HL-60/S4 (cell line): ENCODE results near the gene ADGRA1.

Source experiments
- in situ Hi-C: fragments of 300-500 bp; cut with MboI; formaldehyde crosslinking; loops from 2 replicates; pipeline ENCODE4 v1.14.3; 2022; ENCODE audit warnings: low sequenced_read_pairs

Gene ADGRA1

GRCh38 chr10:133160826-133161471 is 73.2 kb downstream of the ADGRA1 start:
- in situ Hi-C loops: no loop called here

GRCh38 chr10:133161486-133162109 is 73.9 kb downstream of the ADGRA1 start:
- in situ Hi-C loops: no loop called here

- in situ Hi-C loops: no loop called here
Measured at GRCh38 chr10:133162178-133162909, 74.6 kb downstream of the ADGRA1 start.

DNA sequence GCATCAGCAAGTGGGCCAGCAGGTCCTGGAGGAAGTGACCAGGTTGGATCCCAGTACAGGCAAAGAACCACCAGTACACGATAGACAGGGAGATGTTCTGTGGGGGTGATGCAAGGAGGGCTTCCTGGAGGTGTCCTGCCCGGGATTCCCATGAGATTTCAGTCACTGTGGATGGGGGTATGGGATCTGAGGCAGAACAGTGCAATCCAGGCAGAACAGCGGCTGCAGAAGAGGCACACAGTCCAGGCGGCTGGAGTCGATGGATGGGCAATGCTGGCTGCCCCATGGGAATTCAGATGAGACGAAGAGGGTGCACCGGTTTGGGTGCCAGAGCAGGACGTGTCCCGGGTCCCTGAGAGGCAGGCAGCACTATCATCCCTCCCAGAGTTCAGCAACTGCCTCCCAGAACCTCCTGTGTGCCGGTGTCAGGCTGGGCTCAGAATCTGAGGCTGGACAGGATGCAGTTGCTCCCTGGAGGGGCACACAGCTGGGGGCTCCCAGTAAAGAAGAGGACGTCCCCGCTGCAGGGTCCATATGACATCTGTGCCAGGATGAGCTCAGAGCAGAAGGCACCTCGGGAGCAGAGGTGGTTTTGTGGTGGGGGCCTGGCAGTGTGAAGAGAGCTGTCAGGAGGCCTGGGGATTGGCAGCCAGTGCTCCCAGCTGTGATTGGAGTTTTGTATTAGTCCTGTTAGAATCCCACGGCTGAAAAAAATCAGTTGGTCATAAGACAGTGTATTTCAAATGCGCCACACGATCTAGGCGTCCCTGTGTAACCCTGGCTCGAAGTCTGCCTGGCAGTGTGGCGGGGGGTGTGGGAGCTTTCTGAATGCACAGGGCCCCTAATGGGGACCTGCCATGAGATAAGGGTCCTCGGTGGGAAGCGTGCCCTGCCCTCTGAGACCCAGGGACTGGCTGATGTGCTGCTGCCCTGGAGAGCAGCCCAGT is 75.5 kb downstream of the ADGRA1 start:
- in situ Hi-C loops: no loop called here

GRCh38 chr10:133163889-133164815 is 76.4 kb downstream of the ADGRA1 start:
- in situ Hi-C loops: no loop called here

- in situ Hi-C loops: no loop called here
Measured at GRCh38 chr10:133164816-133165555, 77.3 kb downstream of the ADGRA1 start.

DNA sequence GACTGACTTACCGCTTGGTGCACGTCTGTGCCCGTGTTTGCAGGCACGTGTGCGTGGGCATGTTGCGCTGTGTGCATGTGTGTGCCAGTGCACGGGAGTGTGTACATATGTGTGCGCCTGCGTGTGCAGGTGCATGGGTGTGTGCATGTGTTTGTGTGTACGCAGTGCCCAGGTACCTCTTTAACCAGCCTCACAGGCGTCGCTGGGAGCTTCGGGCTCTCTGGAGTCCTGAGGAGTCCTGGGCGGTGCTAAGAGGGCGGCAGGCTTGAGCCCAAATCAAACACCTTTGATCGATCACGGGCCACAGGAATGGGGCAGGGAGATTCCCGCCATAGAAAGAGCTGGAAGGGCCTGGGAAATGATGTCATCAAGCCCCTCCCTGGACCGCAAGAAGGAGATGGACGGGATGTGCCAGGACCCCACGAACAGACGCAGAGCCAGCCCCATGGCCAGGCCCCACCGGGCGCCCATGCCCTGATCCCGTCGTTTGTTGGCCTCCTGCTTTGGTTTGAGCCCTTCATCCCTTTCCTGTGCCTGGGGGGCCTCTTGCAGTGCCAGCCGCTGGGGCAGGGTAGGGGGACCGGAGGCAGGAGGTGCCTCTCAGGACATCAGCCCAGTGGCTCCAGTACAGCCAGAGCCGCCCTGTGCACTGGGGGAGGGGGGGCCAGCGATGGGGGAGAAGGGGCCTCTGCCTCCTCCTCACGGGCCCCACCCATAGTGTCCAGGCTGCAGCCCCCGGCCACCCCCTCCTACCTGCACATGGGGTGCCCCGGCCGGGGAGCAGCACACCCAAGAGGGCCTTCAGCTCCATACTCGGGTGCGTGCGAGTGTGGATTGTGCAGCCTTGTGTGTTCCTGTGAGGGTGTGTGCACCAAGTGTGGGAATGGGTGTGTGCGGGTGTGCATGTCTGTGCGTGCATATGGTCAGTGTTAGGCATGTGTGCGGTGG is 78.1 kb downstream of the ADGRA1 start:
- in situ Hi-C loops: no loop called here

DNA sequence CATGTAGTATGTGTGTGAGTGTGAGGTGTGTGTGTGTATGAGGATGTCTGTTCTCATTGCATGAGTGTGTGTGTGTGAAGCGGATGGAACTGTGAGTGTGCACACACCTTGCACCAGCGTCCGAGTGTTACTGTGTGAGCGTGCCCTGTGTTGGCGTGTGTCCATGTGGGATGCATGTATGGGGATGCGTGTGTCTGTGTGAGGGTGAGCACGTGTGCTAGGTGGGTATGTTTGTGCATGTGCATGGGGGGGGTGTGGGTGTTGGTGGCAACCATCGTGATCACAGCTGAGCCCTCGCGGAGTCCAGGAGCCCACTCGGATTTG is 78.7 kb downstream of the ADGRA1 start:
- in situ Hi-C loops: no loop called here

DNA sequence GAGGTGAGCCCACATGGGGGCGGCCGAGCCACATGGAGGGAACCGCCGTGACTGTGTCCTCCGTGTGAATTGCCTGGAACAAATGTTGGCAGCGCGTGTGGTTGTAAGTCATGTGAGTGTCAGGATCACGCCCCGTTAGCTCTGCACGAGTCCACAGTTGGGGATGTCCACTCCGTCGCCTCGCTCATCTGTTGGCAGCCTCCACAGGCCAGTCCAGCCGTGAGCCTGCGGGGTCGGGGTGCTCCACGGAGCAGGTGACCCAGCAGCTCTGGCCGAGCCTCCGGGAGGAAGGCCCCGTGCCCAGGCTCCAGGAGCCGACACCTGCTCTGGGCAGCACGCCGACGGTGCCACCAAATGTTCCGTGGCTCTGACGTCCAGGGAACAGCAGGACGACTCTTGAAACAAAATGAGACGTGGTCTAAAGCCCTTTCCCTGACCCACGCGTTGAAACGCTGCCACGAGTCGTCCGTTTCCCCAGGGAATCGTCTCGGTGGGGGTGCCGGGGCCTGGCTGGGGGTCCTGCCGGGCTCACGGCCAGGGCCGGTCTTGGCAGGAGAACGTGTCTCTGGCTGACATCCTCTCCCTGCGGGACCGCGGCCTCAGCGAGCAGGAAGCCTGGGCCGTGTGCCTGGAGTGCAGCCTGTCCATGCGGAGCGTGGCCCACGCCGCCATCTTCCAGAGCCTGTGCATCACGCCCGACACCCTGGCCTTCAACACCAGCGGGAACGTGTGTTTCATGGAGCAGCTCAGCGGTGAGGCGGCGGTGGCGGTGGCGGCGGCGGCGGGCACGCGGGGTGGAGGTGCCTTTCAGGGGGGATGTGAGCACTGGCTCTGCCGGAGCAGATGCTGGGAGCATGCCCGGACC is 79.3 kb downstream of the ADGRA1 start:
- in situ Hi-C loops: no loop called here

DNA sequence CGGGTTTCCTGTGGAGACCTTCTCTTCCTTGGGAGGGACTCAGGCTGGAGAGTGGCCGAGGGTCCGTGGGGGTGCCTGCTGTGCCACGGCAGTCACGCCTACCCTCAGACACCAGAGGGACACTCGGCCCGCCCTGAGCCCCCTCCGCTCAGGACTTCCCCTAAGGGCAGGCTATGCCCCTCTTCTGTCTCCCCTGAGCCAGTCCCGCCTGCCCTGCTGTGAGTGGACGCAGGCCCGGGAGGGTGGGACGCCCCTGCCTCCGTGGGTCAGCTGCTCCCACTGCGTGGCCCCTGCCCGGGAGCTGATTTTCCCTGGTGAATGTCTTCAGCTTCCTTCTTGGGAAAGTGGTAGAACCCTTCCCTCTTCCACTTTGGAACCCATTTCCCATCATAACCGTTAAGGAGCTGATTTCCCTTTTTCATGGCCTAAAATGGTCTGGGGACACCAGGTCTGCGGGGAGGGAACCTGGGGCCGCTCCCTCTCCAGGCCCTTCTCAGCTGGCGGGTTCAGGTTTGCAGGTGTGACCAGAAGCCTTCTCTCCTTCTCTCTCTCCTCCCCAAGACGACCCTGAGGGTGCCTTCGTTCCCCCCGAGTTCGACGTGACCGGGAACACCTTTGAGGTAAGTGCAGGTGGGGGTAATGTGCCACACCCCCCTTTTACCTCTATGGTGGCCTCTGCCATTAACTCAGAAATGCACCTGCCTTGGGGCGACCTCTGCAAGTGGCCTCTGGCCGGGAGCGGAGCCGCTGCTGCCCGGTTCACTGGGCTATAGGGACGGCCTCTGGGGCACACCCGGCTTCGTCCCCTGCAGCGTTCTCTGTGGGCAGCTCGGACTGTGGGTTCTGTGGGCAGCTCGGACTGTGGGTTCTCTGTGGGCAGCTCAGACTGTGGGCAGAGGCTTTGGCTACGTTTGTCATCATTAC is 80.2 kb downstream of the ADGRA1 start:
- in situ Hi-C loops: no loop called here

DNA sequence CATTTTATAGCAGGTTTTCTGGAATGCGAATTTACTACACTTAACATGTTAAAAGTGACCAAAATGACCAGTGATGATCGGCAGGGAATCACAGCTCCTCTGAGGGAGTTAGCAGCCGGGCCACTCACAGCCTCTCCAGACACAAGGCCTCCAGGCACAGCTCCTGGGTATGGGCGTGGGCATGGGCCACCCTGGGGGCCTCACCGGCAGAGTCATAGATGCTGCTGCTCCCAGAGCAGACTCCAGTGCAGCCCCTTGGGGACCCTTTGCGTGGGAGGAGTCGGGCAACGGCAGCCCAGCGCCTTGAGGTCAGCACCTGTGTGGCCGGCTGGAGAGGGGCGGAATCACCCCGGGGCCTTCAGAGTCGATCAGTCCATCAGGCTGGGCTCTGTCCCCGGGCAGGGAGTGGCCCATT is 80.9 kb downstream of the ADGRA1 start:
- in situ Hi-C loops: no loop called here

DNA sequence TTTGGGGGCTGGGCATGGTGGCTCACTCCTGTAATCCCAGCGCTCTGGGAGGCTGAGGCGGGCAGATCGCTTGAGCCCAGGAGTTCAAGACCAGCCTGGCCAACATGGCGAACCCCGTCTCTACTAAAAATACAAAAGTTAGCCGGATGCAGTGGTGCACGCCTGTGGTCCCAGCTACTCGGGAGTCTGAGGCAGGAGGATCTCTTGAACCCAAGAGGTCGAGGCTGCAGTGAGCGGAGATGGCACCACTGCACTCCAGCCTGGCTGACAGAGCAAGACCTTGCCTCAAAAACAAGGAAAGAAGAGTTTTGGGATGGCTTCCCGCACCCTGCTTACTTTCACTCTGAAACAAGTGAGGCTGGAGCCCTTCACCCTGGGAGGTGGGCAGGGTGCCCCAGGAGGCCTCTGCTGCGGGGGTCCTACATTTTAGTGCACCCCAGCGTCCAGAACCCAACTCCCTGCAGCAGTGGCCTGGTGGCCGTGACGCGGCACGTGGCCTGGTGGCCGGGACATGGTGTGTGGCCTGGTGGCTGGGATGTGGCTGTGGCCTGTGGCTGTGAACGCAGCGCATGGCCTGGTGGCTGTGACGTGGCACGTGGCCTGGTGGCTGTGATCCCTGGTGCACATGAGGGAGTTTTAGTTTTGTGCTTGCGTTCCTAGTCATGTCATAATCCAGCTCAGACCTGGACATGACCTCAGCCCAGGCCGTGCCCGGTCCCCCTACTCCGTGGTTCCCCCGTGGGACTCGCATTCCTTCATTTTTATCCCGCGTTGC is 81.6 kb downstream of the ADGRA1 start:
- in situ Hi-C loops: no loop called here

DNA sequence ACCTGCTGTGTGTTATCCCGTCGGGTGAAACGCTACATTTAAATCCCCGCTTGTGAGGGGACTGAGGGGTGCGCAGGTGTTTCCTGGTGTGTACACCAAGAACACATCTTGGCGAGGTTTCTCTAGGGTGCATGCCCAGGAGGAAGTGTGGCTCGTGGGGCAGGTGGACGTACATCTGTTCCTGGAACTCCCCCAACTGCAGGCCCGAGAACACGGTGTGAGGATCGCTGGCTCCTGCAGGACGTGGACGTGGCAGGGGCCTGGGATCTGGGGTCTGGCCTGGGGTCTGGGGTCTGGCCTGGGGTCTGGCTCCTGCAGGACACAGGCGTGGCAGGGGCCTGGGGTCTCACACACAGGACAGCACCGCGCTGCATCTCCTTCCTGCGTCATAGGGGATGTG is 82.4 kb downstream of the ADGRA1 start:
- in situ Hi-C loops: no loop called here

DNA sequence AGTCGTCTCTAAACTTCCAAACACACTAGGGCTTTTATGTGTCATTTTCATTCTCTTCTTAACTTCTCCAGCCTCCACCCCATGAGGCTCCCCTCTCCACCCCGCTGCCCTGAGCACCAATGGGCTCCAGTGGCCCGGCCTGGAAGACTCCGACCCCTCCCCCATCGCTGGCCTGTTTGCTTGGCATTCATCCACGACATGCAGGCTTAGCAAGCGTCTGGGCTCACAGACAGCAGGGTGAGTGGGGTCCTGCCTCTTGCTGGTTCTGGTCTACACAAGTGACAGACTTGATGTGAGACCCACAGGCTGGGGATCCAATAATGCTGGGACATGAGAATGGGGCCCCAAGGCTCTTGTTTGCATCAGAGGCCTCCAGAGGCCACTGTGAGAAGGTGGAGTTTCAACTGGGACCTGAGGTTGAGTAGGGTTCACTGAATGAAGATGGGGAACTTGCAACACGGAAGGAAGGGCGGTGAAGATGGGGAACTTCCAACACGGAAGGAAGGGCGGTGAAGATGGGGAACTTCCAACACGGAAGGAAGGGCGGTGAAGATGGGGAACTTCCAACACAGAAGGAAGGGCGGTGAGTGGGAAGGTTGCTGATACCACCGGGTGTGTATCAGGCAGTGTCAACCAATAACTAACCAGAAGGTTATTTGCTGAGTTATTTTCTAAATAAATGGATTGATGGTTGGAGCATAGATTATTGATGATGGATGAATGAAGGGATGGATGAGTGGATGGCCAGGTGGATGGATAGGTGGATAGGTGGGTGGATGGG is 86.3 kb downstream of the ADGRA1 start:
- in situ Hi-C loops: no loop called here
